B cell (primary cell): ENCODE data around the gene DIP2B. TPM values are rescaled to one million over a fixed set of nuclear protein-coding genes. Genes with fewer than 3 reads are reported as not detected.

Experiments used
- ATAC-seq: fragments of 200-7000 bp; cut with Tn5 transposase; one replicate; pipeline ENCODE4 v1.10.0; 2021; ENCODE audit warnings: low read depth, mild to moderate bottlenecking, moderate number of reproducible peaks, moderate library complexity
- CTCF ChIA-PET: fragments of 350-600 bp; sonication (Branson Sonifier 250); formaldehyde crosslinking; loops from one replicate; lab custom pipeline; 2021; ENCODE audit warnings: antibody characterized with exemption, inconsistent platforms; lab: Charles Lee
- POLR2A ChIA-PET: fragments of 350-600 bp; sonication (Branson Sonifier 250); formaldehyde crosslinking; loops from one replicate; lab custom pipeline; 2021; ENCODE audit warnings: antibody characterized with exemption; lab: Charles Lee
- DNase-seq: peaks from one replicate; pipeline ENCODE4 v3.0.0; 2013
- H2AFZ ChIP-seq: 2 replicates; pipeline ENCODE4 v1.6.1; 2012; ENCODE audit warnings: mild to moderate bottlenecking, low read depth, low read length; ENCODE audit not compliant: insufficient read depth, poor library complexity, severe bottlenecking
- H3K27ac ChIP-seq, 2 donors: 1 replicate in 1 of 2; 2 replicates in 1 of 2; pipeline ENCODE4 v1.5.1; 2012 to 2013; ENCODE audit warnings: low read length in 2 of 2, mild to moderate bottlenecking in 2 of 2, moderate library complexity in 1 of 2
- H3K27me3 ChIP-seq, 4 experiments: fragments of 200-600 bp in 1 of 4; sonication (generic) in 1 of 4; replicated peaks in 1 of 4; 1 replicate in 2 of 4; 2 replicates in 2 of 4; pipeline versions ENCODE4 v1.6.1 to v1.7.0; 2013 to 2016; ENCODE audit warnings: low read length in 3 of 4, mild to moderate bottlenecking in 2 of 4, mixed read lengths in 1 of 4, moderate library complexity in 1 of 4; ENCODE audit not compliant: insufficient read depth in 4 of 4, control insufficient read depth in 3 of 4; ENCODE audit errors: control extremely low read depth in 1 of 4
- H3K36me3 ChIP-seq, 2 experiments: replicated peaks in 1 of 2; 1 replicate in 1 of 2; 2 replicates in 1 of 2; pipeline versions ENCODE4 v1.6.1 to v1.7.1; 2013; ENCODE audit warnings: low read length in 1 of 2; ENCODE audit not compliant: insufficient read depth in 2 of 2, control insufficient read depth in 1 of 2; ENCODE audit errors: control extremely low read depth in 1 of 2, extremely low read depth in 1 of 2
- H3K4me1 ChIP-seq, 2 donors: fragments of 200-600 bp in 1 of 2; sonication (generic) in 1 of 2; 1 replicate in 1 of 2; 2 replicates in 1 of 2; pipeline versions ENCODE4 v1.5.1 to v1.6.1; 2013 to 2017; ENCODE audit warnings: low read length in 2 of 2; ENCODE audit not compliant: control insufficient read depth in 2 of 2, insufficient read depth in 2 of 2
- H3K4me2 ChIP-seq: replicated peaks from 2 replicates; pipeline ENCODE3; 2012; ENCODE audit warnings: mild to moderate bottlenecking, low read depth, low read length; ENCODE audit not compliant: poor library complexity, severe bottlenecking
- H3K4me3 ChIP-seq, 5 experiments: fragments of 200-600 bp in 1 of 5; sonication (generic) in 1 of 5; 1 replicate in 3 of 5; 2 replicates in 2 of 5; pipeline versions ENCODE4 v1.5.1 to v1.7.0; 2011 to 2016; ENCODE audit warnings: low read length in 4 of 5, mild to moderate bottlenecking in 4 of 5, low read depth in 2 of 5, control low read depth in 1 of 5, moderate library complexity in 1 of 5; ENCODE audit not compliant: insufficient read depth in 1 of 5; ENCODE audit errors: control extremely low read depth in 1 of 5, extremely low read depth in 1 of 5
- H3K79me2 ChIP-seq: fragments of 200-600 bp; sonication (generic); one replicate; pipeline ENCODE4 v1.6.0; 2016; ENCODE audit warnings: low read length; ENCODE audit not compliant: control insufficient read depth, insufficient read depth
- H3K9ac ChIP-seq: fragments of 200-600 bp; sonication (generic); 2 replicates; pipeline ENCODE4 v1.6.1; 2017; ENCODE audit warnings: mild to moderate bottlenecking, low read length, moderate library complexity
- H3K9me3 ChIP-seq, 3 donors: one replicate each; pipeline versions ENCODE4 v1.6.1 to v1.7.1; 2013; ENCODE audit warnings: low read length in 2 of 3; ENCODE audit not compliant: control insufficient read depth in 2 of 3, insufficient read depth in 1 of 3; ENCODE audit errors: control extremely low read depth in 1 of 3
- H4K20me1 ChIP-seq: 2 replicates; pipeline ENCODE4 v1.6.0; 2012; ENCODE audit warnings: mild to moderate bottlenecking, low read length; ENCODE audit not compliant: insufficient read depth, control insufficient read depth, poor library complexity, severe bottlenecking
- H3K27ac Mint-ChIP-seq: one replicate; pipeline ENCODE4 v1.8.0; 2021; ENCODE audit warnings: mixed read lengths
- H3K27me3 Mint-ChIP-seq: one replicate; pipeline ENCODE4 v1.8.0; 2021; ENCODE audit warnings: mixed read lengths
- H3K4me1 Mint-ChIP-seq: one replicate; pipeline ENCODE4 v1.8.0; 2021; ENCODE audit warnings: mixed read lengths
- H3K4me3 Mint-ChIP-seq: one replicate; pipeline ENCODE4 v1.8.0; 2021; ENCODE audit warnings: mixed read lengths
- H3K9me3 Mint-ChIP-seq: one replicate; pipeline ENCODE4 v1.8.0; 2022; ENCODE audit warnings: mixed read lengths; ENCODE audit not compliant: insufficient read depth
- EZH2 ChIP-seq: IDR thresholded peaks from 2 replicates; pipeline ENCODE4 v1.6.1; 2012; ENCODE audit warnings: borderline replicate concordance, low read depth, mild to moderate bottlenecking, moderate library complexity, low read length; ENCODE audit not compliant: insufficient read depth, poor library complexity, severe bottlenecking
- WGBS: methylation state at CpG from one replicate; pipeline ENCODE4 v1.1.5; 2013; ENCODE audit warnings: missing lambda C conversion rate; ENCODE audit not compliant: insufficient coverage; 5-methylcytosine and 5-hydroxymethylcytosine counted together
- intact Hi-C: fragments of 100-400 bp; cut with micrococcal nuclease; formaldehyde crosslinking; loops from one replicate; pipeline ENCODE4 v1.10.0; 2022
- polyA plus RNA-seq: library from polyadenylated mRNA; depleted of rRNA; stranded (reverse); fragments of >200 nt; gene quantifications from 2 replicates; pipeline ENCODE4 v1.2.3, GENCODE V29; 2012
- total RNA-seq, 2 donors: library from RNA; stranded (reverse); fragments of 120-200 nt in 1 of 2; gene quantifications; 1 replicate in 1 of 2; 2 replicates in 1 of 2; pipeline versions ENCODE4 v1.2.3 to v1.2.4, GENCODE V29; 2013 to 2022
- TF ChIP-seq, protein P1 (sequence below): fragments of 200-600 bp; IDR thresholded peaks from one replicate; pipeline ENCODE4 v1.8.0; 2022; ENCODE audit warnings: antibody characterized with exemption, mild to moderate bottlenecking

DIP2B gene
- total and polyA plus RNA-seq, 2 donors (not counting 1 experiment from before 2014, with no cell fraction given), result 16.4 to 38.8 TPM

DNA sequence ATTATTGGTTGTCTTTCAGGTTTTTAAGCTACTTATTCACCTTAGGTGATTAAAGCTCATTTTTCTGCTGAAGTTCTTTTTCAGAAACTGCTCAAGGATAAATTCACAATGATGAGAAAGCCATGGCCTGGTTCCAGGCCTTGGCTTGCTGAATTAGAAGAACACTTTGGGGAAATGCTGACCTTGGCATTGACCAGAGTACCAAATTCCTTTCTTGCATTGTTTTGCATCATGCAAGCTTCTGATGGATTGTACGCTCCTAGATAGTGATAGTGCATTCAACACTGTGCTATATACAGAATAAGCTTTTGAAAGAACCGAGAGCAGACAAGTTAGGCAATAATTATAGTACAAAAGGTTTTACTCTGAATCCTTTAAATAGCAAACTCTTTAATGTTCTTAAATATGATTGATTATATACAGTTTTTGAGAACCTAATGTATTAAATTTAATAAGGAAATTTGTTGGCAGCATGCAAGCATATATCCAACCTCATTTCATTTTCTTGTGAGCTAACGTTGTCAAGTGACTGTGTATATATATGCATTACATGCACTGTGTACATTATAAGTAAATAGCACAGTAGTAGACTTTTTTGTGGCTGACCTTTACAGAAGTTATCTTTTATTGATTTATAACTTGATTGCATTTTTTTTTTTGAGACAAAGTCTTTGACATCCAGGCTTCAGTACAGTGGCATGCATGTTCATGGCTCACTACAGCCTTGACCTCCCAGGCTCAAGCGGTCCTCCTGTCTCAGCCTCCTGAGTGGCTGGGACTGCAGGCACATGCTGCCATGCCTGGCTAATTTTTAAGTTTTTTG, 99.2 kb downstream of the DIP2B start:
- CTCF ChIA-PET, result interaction anchor here (0.6 kb wide), 1 partner anchor 35 kb away, joined by 3 read pairs; no protein-coding TSS in a partner anchor
- H3K4me1 Mint-ChIP-seq, result peaks cover 40% of the 10 kb centered on the region

DNA sequence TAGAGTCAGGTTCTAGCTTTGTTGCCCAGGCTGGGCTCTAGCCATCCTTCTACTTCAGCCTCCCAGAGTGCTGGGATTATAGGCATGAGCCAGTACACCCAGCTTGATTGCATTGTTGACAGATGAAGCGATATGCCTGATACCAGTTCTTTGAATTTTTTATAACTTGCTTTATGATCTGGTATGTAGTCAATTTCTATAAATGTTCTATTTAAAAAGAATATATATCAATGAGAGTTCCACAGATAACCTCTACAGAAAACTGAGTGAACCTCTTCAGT, 99.8 kb downstream of the DIP2B start:
- intact Hi-C loops, result no loop called here
- no peak overlapping the region for H3K4me3 ChIP-seq
- no CpG with 5 or more reads among the region's 1 CpG for WGBS
- no peak for TF ChIP-seq EZH2
- TF ChIP-seq, protein P1, sequence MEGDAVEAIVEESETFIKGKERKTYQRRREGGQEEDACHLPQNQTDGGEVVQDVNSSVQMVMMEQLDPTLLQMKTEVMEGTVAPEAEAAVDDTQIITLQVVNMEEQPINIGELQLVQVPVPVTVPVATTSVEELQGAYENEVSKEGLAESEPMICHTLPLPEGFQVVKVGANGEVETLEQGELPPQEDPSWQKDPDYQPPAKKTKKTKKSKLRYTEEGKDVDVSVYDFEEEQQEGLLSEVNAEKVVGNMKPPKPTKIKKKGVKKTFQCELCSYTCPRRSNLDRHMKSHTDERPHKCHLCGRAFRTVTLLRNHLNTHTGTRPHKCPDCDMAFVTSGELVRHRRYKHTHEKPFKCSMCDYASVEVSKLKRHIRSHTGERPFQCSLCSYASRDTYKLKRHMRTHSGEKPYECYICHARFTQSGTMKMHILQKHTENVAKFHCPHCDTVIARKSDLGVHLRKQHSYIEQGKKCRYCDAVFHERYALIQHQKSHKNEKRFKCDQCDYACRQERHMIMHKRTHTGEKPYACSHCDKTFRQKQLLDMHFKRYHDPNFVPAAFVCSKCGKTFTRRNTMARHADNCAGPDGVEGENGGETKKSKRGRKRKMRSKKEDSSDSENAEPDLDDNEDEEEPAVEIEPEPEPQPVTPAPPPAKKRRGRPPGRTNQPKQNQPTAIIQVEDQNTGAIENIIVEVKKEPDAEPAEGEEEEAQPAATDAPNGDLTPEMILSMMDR, result no peak
- H3K9ac ChIP-seq, result no peak overlapping the region
- H2AFZ ChIP-seq, result no peak overlapping the region
- ChIA-PET POLR2A (no interaction called here), CTCF (no interaction called here)
- H3K4me2 ChIP-seq, result no peak overlapping the region
- Mint-ChIP-seq H3K4me3 (no peak overlapping the region), H3K9me3 (no peaks in the 10 kb centered on the region), H3K27ac (no peak overlapping the region), H3K4me1 (peaks cover 41% of the 10 kb centered on the region), H3K27me3 (no peaks in the 10 kb centered on the region)
- H3K36me3 ChIP-seq, result peaks cover 0 to 2% of the 10 kb centered on the region in 2 experiments
- H3K79me2 ChIP-seq, result peaks cover 94% of the 10 kb centered on the region
- H4K20me1 ChIP-seq, result peaks cover 67% of the 10 kb centered on the region
- H3K27me3 ChIP-seq, result no peaks in the 10 kb centered on the region
- ATAC-seq (no peak), DNase-seq (no peak)
- H3K9me3 ChIP-seq, result no peaks in the 10 kb centered on the region
- no peak overlapping the region for H3K27ac ChIP-seq
- peaks cover 7 to 14% of the 10 kb centered on the region in 2 donors for H3K4me1 ChIP-seq

More for the DNA sequence above, 99.2 kb downstream of the DIP2B start:
- Histone ChIP-seq H3K9ac (no peak overlapping the region), H3K4me2 (no peak overlapping the region), H3K79me2 (peaks cover 94% of the 10 kb centered on the region), H4K20me1 (peaks cover 73% of the 10 kb centered on the region), H3K36me3 (peaks cover 0 to 2% of the 10 kb centered on the region in 2 experiments), H3K4me1 (peaks cover 10 to 14% of the 10 kb centered on the region in 2 donors), H3K27me3 (no peaks in the 10 kb centered on the region), H3K27ac (no peak overlapping the region), H2AFZ (no peak overlapping the region), H3K4me3 (no peak overlapping the region), H3K9me3 (no peaks in the 10 kb centered on the region)
- WGBS, result 100% methylated on average over 1 of the region's 4 CpGs
- Mint-ChIP-seq H3K27me3 (no peaks in the 10 kb centered on the region), H3K27ac (no peak overlapping the region), H3K4me3 (no peak overlapping the region), H3K9me3 (no peaks in the 10 kb centered on the region)
- POLR2A ChIA-PET, result no interaction called here
- intact Hi-C loops, result no loop called here
- DNase-seq (no peak), ATAC-seq (no peak)
- TF ChIP-seq, protein P1, result no peak
- no peak for TF ChIP-seq EZH2
